Adipose tissue (tissue), 3 donors: Measurements from ENCODE around the gene WRAP73. TPM values are rescaled to one million over a fixed set of nuclear protein-coding genes. Genes with fewer than 3 reads are reported as not detected.

Experiments used
- H3K27ac ChIP-seq: one replicate; pipeline ENCODE4 v1.5.1; 2013; ENCODE audit warnings: low read depth, low read length
- WGBS, 3 donors: extraction: QIAGEN DNeasy Blood & Tissue Kit; methylation state at CpG; one replicate each; pipeline ENCODE4 v1.1.7; 2013; 5-methylcytosine and 5-hydroxymethylcytosine counted together
- polyA plus RNA-seq, 3 donors: library from polyadenylated mRNA; stranded (reverse); fragments of 200-250 nt; gene quantifications; one replicate each; pipeline ENCODE4 v1.2.3, GENCODE V29; 2013
- donor health status: healthy with polysubstance abuse.
- donor health status: Bipolar disorder and iron deficiency.
- donor health status: healthy.

The WRAP73 gene, protein sequence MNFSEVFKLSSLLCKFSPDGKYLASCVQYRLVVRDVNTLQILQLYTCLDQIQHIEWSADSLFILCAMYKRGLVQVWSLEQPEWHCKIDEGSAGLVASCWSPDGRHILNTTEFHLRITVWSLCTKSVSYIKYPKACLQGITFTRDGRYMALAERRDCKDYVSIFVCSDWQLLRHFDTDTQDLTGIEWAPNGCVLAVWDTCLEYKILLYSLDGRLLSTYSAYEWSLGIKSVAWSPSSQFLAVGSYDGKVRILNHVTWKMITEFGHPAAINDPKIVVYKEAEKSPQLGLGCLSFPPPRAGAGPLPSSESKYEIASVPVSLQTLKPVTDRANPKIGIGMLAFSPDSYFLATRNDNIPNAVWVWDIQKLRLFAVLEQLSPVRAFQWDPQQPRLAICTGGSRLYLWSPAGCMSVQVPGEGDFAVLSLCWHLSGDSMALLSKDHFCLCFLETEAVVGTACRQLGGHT
- 10 to 100 TPM; 12.0 to 17.5 (median 17.4) TPM for polyA plus RNA-seq

DNA sequence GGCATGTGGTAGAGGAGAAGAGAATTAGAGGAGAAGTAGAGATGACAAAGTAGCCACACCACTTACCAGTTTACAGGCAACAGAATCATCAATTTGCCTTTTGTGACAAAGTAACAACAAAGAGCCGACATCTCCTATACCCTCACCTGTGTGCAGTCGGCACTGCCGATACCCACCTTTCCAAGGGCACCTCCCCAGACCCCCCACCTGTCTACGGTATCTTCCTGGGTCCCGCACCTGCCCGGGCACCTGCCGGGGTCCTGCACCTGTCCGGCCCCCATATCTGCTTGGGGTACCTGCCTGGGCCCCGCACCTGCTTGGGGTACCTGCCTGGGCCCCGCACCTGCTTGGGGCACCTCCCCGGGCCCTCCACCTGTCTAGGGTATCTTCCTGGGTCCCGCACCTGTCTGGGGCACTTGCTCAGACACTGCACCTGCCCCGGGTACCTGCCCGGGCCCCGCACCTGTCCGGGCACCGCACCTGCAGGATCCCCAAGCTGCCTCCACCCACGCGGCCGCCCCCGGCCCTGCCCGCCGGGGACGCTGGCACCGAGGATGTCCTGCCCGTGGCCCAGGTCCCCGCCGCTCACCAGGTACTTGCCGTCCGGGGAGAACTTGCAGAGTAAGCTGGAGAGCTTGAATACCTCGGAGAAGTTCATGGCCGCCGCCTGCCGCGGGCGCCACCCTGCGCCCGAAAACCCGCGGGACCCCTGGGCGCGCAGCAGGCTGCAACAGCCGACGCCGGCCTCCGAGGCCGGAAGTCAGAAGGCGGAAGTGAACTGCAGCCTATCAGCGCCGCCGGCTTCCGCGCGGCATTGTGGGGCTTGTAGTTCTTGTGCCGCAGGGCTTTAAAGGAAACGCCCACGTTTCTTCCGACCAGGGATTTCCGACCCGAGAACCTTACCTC, at the start of gene WRAP73:
Gene WRAP73, minus strand, starts transcription at position 762 of the 906 bp plus-strand sequence. Its CDS starts 104 bp downstream, at position 658.
- H3K27ac ChIP-seq: no peak within 1 kb of the TSS
- 2 to 4% (median 2%) methylated on average over 57 to 60 of the region's 60 CpGs for WGBS, 3 donors

DNA sequence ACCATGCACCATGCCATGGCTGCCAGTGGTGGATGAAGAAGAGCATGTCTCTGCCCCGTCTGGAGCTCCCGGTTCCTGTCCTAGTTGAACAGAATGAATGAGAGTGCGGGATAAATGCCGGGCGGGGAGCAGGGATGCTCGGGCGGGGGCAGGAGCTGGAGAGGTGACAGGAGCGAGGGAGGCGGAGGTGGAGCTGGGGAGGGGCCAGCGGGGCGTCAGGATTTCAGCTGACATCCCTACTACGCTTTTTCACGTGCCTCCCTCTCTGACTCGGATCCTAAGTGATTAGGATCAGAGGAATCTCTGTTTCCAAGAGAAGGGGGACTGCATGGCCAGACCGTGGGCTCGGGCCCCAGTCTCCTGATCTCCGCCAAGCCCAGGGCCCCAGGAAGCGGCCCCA, 49.7 kb upstream of the WRAP73 start:
- 42 to 71% (median 47%) methylated on average over 18 of the region's 18 CpGs for WGBS, 3 donors
- H3K27ac ChIP-seq: no peak overlapping the region

DNA sequence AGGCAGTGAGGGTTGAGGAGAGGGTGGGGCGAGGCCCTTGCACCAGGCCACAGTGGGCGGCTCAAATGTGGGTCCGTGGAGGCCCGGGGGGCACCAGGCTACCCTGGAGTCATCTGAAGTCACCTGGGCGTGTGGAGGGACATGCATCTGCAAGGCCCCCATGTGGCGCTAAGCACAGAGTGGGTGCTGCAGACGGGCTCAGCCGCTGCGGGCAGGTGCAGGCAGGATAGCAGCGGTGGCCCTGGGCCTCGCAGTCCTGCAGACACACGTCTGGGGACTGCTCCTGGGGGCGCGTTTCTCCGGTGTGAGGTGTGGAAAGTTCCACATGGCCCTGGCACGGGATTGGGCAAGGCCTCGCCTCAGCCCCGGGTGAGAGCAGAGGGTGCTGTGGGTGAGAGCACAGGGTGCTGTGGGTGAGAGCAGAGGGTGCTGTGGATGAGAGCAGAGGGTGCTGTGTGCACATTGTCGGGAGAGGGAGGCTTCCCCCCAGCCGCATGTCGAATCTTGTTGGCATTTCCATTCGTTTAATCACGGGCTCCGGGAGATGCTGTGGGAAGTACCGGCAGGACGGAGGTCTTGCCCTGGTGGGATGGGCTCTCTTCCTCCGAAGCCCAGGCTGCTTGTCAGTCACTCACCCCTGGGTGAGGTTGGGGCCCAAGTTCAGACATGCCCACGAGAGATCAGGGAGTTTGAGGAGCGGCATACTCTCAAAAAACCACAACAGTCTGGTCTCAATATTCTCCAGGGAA, 48.9 kb upstream of the WRAP73 start:
- 80 to 89% (median 87%) methylated on average over 29 of the region's 29 CpGs for WGBS, 3 donors

DNA sequence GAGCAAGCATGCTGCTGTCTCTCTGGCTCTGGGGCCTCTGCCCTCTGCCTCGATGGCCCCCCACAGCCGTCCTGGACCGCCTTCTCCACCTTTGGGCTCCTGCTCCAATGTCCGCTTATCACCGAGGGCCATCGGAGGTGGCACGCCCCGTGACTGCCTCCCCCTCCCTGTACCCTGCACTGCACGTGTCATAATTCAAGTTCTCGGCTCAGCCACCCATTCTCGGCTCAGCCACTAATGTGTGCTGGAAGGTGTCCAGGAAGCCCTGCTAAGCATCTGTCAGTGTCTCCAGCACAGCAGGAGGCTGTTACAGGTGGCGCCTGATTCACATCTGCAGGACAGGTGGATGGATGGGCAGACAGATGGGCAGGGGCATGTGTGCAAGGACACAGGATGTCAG, 47.9 kb upstream of the WRAP73 start:
- no peak overlapping the region for H3K27ac ChIP-seq
- 64 to 70% (median 68%) methylated on average over 12 of the region's 12 CpGs for WGBS, 3 donors

More for the DNA sequence above, 48.9 kb upstream of the WRAP73 start:
- no peak overlapping the region for H3K27ac ChIP-seq

DNA sequence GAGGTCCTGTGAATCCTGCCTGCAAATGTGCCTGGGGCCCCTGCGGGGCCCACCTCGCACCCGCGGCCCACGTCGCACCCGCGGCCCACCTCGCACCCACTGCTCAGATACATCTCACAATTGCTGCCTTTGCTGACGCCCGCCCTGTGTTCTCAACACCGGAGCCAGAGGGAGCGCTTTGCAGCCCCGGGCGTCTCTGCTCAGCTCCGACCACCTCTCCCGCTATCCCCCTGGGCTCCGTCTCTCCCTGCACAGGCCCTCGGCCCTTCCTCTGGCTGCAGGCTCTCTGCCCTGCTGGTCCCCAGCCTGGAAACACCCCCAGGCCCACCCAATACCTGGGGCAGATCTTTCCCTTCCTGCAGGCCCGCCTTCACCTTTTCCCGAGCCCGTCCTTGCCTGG, 47.2 kb upstream of the WRAP73 start:
- WGBS, 3 donors: 80 to 88% (median 85%) methylated on average over 21 to 22 of the region's 22 CpGs
- no peak overlapping the region for H3K27ac ChIP-seq

DNA sequence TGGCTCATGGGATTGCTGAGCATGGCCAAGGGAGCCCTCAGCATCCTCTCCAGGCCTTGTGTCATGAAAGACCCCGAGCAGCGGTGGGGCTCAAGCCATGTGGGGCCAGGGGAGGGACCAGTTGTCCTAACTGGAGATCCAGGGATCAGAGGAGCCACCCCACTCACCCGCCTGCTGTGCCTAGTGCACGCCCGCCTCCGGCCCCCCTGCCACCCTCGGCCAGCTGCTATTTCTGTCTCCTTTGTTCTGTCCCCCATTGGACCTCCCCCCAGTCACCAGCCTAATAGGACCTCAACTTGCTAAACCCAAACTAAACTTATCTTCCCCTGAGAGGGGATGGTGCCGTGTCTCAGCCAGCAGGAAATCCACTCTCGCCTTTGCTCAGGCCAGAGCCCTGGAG, 46.8 kb upstream of the WRAP73 start:
- H3K27ac ChIP-seq: no peak overlapping the region
- 82 to 88% (median 88%) methylated on average over 9 of the region's 9 CpGs for WGBS, 3 donors

DNA sequence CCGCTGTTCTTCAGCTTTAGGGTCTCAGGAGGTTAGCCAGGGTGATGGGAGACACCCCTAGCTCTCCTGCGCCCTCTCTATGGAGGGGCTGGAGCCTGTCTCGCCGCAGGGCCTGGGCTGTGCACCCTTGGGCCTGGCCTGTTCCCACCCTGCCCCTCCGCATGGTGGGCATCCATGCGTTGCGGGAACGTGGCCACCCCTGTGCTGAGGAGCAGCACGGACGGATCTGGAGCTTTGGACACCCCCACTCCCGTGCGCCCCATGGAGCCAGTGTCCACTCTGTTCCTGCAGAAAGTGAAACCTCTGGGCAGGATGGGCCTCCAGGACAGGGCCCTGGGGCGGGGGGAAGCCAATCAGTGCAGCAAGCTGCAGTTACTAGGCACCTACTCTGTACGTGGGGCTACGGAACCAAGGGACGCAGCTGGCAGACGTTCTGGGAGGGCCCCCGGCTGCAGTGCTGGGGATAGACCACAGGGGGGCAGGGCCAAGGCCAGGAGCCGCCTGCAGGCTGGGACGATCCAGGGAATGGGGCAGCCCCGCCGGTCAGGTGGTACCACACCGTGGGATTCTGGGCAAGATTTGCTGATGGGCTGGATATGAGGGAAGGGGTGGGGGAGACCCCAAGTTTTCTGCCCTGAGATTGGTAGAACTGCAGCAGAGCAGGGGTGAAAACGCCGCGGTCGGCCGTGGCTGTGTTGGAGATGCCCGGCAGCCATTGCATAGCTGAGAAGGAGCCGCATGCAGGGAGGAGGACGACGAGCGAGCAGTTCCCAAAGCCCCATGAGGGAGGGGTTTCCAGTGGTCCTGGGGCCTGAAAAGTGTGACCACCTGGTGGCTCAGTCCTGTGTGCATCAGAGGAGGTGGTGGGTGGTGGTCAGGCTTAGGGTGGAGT, 45.7 kb upstream of the WRAP73 start:
- no peak overlapping the region for H3K27ac ChIP-seq
- WGBS, 3 donors: 35 to 39% (median 37%) methylated on average over 33 of the region's 33 CpGs

DNA sequence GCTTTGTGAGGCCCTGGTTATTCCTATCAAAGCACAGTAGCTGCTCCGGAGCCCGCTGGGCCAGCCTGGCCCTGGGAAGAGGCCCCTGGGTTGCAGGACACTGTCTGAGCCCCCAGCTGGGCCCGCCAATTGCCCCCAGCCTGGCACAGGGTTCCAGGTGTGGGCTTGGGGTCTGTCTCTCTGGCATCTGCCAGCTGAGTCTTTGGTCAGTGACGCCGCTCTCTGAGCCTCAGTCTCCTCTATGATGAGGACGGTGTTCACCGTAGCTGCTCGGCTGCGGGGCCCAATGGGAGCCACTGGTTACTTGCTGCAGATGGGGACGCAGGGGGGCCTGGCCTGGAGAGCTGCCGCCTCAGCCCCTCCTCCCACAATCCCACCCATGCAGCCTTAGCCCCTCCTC, 43.4 kb upstream of the WRAP73 start:
- H3K27ac ChIP-seq: no peak overlapping the region
- 89 to 95% (median 93%) methylated on average over 11 of the region's 11 CpGs for WGBS, 3 donors

DNA sequence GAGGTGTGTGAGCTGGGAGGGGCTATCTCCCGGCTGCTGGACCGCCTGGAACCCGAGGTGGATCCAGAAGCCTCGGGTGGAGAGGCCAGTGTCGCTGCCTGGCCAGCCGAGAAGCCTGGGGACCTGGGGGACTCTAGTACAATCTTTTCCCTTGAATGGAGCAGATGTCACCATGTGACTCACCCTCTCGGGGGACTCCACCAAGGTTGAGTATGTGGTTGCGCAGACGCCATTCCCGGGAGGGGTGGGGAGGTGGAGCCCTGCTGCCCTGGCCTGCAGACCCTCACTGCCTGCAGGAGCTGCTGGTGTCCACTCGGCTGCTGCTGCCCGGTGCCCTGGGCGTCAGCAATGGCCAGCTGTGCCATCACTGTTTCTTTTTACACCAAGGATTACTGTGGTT, 42.7 kb upstream of the WRAP73 start:
- WGBS, 3 donors: 64 to 89% (median 77%) methylated on average over 13 of the region's 13 CpGs
- H3K27ac ChIP-seq: no peak overlapping the region

DNA sequence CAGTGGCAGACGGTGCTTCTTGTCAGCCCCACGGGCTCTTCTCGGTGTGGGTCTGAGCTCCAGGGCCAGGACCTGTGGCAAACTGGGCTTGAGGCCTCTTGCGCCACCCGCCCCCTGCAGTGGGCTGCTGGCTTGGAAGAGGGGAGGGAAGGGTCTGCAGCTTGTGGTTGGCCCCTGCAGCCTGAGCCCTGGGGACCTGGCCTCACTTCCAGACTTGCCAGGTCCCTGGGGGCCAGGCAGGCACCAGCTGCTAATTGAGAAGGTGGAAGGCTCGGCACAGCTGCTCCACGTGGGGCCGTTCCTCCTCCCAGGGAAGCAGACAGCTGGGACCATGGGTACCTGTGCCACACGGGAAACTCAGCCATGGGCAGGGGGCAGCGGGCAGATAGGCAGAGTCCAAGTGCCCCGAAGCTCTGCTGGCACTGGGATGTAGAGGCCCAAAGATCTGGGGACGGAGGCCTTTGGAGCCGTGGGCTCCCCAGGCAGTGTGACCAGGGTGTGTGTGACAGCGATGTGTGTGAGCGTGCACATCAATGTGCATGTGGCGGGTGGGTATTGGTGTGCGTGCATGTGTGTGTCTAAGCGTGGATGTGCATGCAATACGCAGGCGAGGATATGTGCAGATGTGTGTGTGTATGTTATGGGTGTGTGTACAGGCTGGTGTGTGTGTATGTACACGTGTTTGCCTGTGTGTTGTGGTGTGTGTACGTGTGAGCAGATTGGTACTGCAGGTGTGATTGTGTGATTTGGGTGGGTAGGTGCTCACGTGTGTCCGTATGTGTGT, 41.7 kb upstream of the WRAP73 start:
- no peak overlapping the region for H3K27ac ChIP-seq
- WGBS, 3 donors: 82 to 89% (median 88%) methylated on average over 24 of the region's 24 CpGs

DNA sequence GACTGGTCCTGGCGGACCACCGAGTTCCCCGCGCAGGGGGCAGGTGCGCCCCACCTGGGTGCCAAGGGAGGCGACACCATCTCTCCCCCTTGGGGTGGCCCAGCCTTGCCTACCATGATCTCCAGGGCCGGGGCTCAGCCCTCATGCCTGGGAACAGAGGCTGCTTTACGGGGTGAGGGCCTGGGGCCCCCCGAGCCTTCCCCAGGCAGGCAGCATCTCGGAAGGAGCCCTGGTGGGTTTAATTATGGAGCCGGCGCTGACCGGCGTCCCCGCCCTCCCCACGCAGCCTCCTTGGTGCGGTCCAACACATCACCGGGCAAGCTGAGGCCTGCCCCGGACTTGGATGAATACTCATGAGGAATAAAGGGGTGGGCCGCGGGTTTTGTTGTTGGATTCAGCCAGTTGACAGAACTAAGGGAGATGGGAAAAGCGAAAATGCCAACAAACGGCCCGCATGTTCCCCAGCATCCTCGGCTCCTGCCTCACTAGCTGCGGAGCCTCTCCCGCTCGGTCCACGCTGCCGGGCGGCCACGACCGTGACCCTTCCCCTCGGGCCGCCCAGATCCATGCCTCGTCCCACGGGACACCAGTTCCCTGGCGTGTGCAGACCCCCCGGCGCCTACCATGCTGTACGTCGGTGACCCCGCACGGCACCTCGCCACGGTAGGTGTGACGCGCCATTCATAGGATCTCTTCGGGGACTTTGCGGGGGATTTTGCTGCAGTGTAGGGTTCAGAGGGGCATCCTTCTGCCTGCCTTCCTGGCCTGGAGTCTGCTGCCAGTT, 40.6 kb upstream of the WRAP73 start:
- 93 to 94% (median 94%) methylated on average over 50 of the region's 50 CpGs for WGBS, 3 donors
- H3K27ac ChIP-seq: no peak overlapping the region

DNA sequence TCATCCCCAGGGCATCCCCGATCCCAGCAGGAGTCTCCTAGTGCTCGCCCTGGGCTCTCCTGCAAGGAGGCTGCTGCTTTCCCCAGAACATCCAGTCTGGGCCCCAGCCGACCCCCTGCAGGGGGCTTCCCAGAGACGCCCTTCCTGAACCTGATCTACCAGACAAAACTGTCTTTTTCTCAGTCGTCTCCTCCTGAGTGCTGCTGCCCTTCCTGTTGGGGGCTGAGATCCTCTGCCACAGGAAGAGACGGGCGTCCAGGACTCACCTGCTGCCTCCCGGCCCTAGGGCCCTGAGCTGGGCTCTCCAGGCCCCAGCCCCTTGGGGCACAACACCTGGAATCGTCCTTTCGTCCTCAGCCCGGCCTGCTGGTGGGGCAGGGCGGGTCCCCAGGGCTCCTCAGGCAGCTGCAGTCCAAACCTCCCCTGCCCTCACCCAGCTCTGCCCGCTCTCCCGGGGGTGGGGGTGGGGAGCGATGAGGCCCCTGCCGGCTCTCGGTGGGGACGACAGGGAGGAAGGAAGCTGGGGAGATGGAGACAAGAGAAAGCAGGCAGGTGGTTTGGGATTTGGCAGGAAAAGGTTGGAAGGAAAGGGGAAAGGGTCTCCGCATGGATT, 39.3 kb upstream of the WRAP73 start:
- 51 to 71% (median 52%) methylated on average over 17 to 19 of the region's 19 CpGs for WGBS, 3 donors
- no peak overlapping the region for H3K27ac ChIP-seq

DNA sequence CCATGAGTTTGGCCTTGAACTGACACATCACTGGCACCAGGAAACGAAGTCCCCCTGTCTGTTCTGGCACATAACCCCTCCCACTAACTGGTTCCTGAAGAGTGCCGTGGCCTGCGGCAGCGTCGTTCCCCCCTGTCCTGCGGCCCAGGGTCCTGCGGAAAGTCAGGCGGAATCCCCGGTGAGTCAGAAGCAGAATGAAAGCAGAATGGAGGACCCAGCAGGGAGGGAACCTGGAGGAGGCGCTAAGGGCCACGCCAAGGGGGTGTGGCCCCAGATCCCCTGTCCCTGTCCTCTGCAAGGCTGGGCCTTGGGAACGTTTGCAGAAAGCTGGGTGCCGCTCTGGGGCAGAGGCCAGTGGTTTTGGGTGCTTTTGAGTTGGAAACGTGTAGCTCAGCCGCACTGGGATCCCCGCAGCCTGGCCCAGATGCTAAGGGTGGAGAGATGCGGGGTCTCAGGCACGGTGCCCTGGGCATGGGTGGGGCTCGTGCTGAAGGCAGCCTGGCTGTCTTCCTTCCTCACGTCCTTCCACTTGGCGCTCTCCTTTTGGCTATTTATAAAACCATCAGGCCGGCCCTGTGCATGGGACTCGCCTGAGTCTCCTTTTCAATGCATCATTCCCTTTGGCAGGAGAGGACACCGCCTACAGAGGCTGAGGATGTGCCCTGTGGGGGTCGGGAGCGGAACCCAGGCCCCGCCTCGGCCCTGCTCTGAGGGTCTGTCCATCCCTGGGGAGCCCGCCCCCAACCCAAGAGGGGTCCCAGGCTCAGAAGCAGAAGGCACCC, 38.6 kb upstream of the WRAP73 start:
- H3K27ac ChIP-seq: no peak overlapping the region
- WGBS, 3 donors: 53 to 62% (median 54%) methylated on average over 28 to 29 of the region's 29 CpGs

DNA sequence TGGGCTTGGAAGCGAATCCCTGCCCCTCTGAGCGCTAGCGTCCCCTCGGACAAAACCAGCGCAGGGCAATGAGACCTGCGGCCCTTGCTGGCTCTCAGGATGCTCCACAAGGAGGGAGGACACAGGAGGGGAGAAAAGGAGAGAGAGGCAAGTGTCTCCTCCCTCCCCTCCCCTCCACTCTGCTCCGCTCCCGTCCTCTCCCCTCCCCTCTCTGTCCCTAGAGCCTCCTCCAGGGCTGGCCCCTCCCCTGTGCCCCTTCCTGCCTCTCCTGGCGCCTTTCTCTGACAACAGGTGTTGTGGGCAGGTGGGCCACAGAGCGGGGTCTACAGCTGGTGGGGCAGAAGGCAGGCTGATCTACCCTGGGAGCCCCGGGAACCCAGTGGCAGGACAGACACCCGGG, 37.6 kb upstream of the WRAP73 start:
- no peak overlapping the region for H3K27ac ChIP-seq
- 83 to 87% (median 84%) methylated on average over 9 to 12 of the region's 12 CpGs for WGBS, 3 donors

DNA sequence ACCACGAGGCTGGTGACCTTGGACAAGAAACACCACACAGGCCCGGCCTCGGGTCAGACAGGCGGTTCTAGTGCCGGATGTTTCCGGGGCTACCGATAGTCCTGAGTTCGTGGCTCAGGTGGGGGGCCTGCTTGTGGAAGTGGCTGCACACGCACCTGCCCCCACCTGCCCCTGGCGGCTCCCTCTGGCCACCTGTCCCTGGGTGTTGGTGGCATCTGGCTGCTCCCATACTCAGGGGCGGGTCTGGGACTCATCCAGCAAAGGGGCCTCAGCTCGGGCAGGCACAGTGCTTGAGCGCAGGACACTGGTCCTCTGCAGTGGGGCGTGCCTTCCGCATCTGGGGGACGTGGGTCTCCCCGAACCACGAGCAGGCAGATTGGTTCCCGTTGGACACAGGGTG, 36.0 kb upstream of the WRAP73 start:
- H3K27ac ChIP-seq: no peak overlapping the region
- WGBS, 3 donors: 76 to 89% (median 88%) methylated on average over 19 of the region's 19 CpGs
